DND-41 (cell line): Measurements from ENCODE around the gene BTC.

Source experiments
- ATAC-seq: fragments of 200-7000 bp; cut with Tn5 transposase; 3 replicates; pipeline ENCODE4 v1.9.1; 2021; ENCODE audit warnings: low read depth; ENCODE audit not compliant: insufficient read depth
- DNase-seq: peaks from one replicate; pipeline ENCODE4 v3.0.0-alpha.2; 2020
- H2AFZ ChIP-seq: 2 replicates; pipeline ENCODE4 v1.6.0; 2012; ENCODE audit warnings: low read depth, low read length
- H3K27ac ChIP-seq: 2 replicates; pipeline ENCODE4 v1.5.1; 2012; ENCODE audit warnings: low read length, inconsistent platforms
- H3K27me3 ChIP-seq: fragments of 200-600 bp; sonication (generic); 2 replicates; pipeline ENCODE4 v1.6.0; 2012; ENCODE audit warnings: low read length, mild to moderate bottlenecking, inconsistent platforms; ENCODE audit not compliant: insufficient read depth, poor library complexity
- H3K36me3 ChIP-seq: 2 replicates; pipeline ENCODE4 v1.5.1; 2012; ENCODE audit warnings: low read length, inconsistent platforms; ENCODE audit not compliant: insufficient read depth
- H3K4me1 ChIP-seq: 2 replicates; pipeline ENCODE4 v1.5.1; 2012; ENCODE audit warnings: mild to moderate bottlenecking, low read length; ENCODE audit not compliant: insufficient read depth
- H3K4me2 ChIP-seq: 2 replicates; pipeline ENCODE4 v1.6.0; 2012; ENCODE audit warnings: mild to moderate bottlenecking, moderate library complexity, low read length, inconsistent platforms; ENCODE audit not compliant: insufficient read depth
- H3K4me3 ChIP-seq, 2 experiments: fragments of 200-600 bp in 1 of 2; shearing (Covaris generic) in 1 of 2; 2 replicates each; pipeline ENCODE4 v1.5.1; 2012 to 2016; ENCODE audit warnings: inconsistent platforms in 2 of 2, low read length in 2 of 2, mild to moderate bottlenecking in 2 of 2, low read depth in 1 of 2, moderate library complexity in 1 of 2
- H3K79me2 ChIP-seq: 2 replicates; pipeline ENCODE4 v1.6.0; 2012; ENCODE audit warnings: low read length, inconsistent platforms; ENCODE audit not compliant: insufficient read depth
- H3K9ac ChIP-seq: 2 replicates; pipeline ENCODE4 v1.6.0; 2012; ENCODE audit warnings: low read depth, mild to moderate bottlenecking, inconsistent platforms, low read length, moderate library complexity
- H3K9me3 ChIP-seq: 2 replicates; pipeline ENCODE4 v1.5.1; 2012; ENCODE audit warnings: low read length, moderate library complexity, mild to moderate bottlenecking, inconsistent platforms; ENCODE audit not compliant: insufficient read depth, severe bottlenecking
- H4K20me1 ChIP-seq: 2 replicates; pipeline ENCODE4 v1.6.0; 2012; ENCODE audit warnings: low read length; ENCODE audit not compliant: insufficient read depth
- CTCF ChIP-seq: IDR thresholded peaks from 2 replicates; pipeline ENCODE4 v1.5.1; 2012; ENCODE audit warnings: borderline replicate concordance, low read length, moderate library complexity, mild to moderate bottlenecking; ENCODE audit not compliant: poor library complexity, severe bottlenecking; ENCODE audit errors: extremely low read depth
- EZH2 ChIP-seq: IDR thresholded peaks from 3 replicates; pipeline ENCODE4 v1.6.1; 2012; ENCODE audit warnings: borderline replicate concordance, low read depth, mild to moderate bottlenecking, moderate library complexity, low read length, inconsistent platforms; ENCODE audit not compliant: severe bottlenecking

Gene BTC

GRCh38 chr4:74734995-74735394 is 59.3 kb downstream of the BTC start:
- Histone ChIP-seq H3K9me3 (no peaks in the 10 kb centered on the region), H4K20me1 (no peaks in the 10 kb centered on the region), H3K4me3 (no peak overlapping the region), H2AFZ (no peak overlapping the region), H3K4me2 (no peak overlapping the region), H3K27ac (no peak overlapping the region), H3K36me3 (no peaks in the 10 kb centered on the region), H3K79me2 (no peaks in the 10 kb centered on the region), H3K27me3 (no peaks in the 10 kb centered on the region), H3K9ac (no peak overlapping the region), H3K4me1 (no peaks in the 10 kb centered on the region)
- DNase-seq: no peak
- TF ChIP-seq CTCF (no peak), EZH2 (no peak)
- ATAC-seq: no peak

GRCh38 chr4:74733756-74734155 is 60.6 kb downstream of the BTC start:
- no peaks in the 10 kb centered on the region for H3K4me1 ChIP-seq
- H3K27me3 ChIP-seq: no peaks in the 10 kb centered on the region
- no peak for DNase-seq
- H3K4me3 ChIP-seq: no peak overlapping the region
- ATAC-seq: no peak
- H3K36me3 ChIP-seq: no peaks in the 10 kb centered on the region
- H2AFZ ChIP-seq: no peak overlapping the region
- H3K79me2 ChIP-seq: no peaks in the 10 kb centered on the region
- TF ChIP-seq CTCF: no peak
- no peak for TF ChIP-seq EZH2
- H4K20me1 ChIP-seq: no peaks in the 10 kb centered on the region
- H3K9ac ChIP-seq: no peak overlapping the region
- H3K27ac ChIP-seq: no peak overlapping the region
- no peaks in the 10 kb centered on the region for H3K9me3 ChIP-seq
- no peak overlapping the region for H3K4me2 ChIP-seq

- H3K4me2 ChIP-seq: no peak overlapping the region
- no peaks in the 10 kb centered on the region for H3K27me3 ChIP-seq
- no peak overlapping the region for H3K27ac ChIP-seq
- H3K79me2 ChIP-seq: no peaks in the 10 kb centered on the region
- TF ChIP-seq EZH2 (no peak), CTCF (no peak)
- no peak overlapping the region for H3K4me3 ChIP-seq
- no peaks in the 10 kb centered on the region for H3K4me1 ChIP-seq
- no peak overlapping the region for H2AFZ ChIP-seq
- no peaks in the 10 kb centered on the region for H3K9me3 ChIP-seq
- H3K9ac ChIP-seq: no peak overlapping the region
- no peaks in the 10 kb centered on the region for H3K36me3 ChIP-seq
- no peaks in the 10 kb centered on the region for H4K20me1 ChIP-seq
- no peak for DNase-seq
- no peak for ATAC-seq
Measured at GRCh38 chr4:74724979-74725378, 69.3 kb downstream of the BTC start.

- DNase-seq (no peak), ATAC-seq (no peak)
- Histone ChIP-seq H3K4me3 (no peak overlapping the region), H3K27ac (no peak overlapping the region), H2AFZ (no peak overlapping the region), H3K27me3 (no peaks in the 10 kb centered on the region), H4K20me1 (no peaks in the 10 kb centered on the region), H3K4me1 (no peaks in the 10 kb centered on the region), H3K9ac (no peak overlapping the region), H3K9me3 (no peaks in the 10 kb centered on the region), H3K36me3 (no peaks in the 10 kb centered on the region), H3K4me2 (no peak overlapping the region), H3K79me2 (no peaks in the 10 kb centered on the region)
- TF ChIP-seq CTCF: no peak
- no peak for TF ChIP-seq EZH2
Measured at GRCh38 chr4:74716436-74716765, 77.9 kb downstream of the BTC start.
